ENCODE measurements around the gene EBF3.

The EBF3 gene

DNA sequence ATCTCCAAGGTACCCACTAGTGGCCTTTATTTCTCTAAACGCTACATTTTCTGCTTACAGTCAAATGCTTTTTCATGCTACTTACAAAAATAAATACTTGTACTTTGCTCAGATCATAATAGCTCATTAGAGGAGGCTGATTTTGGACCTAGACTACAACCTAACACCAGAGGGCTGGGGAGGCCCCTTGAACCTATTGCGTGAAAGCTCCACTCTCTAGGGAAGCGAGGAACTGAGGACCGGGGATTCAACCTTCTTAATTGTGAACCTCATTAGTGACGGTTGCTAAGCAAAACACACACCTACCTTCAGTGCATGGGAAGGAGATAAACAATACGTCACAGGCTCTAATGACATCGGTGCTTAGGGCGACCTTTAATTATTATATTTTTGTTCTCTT is 92.1 kb downstream of the EBF3 start:
- DNase-seq (ENCODE audit: low read depth), result no peak

GRCh38 chr10:129870961-129871621 is 93.0 kb downstream of the EBF3 start:
- DNase-seq (ENCODE audit: low read depth), result no peak

DNA sequence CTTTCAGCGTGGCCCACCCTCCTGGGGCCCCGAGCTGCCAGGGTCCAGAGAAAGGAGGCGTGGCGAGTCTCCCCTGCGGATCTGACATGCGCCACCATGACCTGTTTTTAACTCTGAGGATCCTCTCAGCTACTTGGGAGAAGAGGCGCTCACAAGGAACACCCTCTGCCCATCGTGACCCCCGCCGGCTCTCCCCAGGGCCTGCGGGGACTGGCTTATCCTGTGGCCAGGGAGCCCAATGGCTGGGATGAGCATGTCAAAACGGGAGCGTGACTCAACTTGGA is 93.7 kb downstream of the EBF3 start:
- no peak for DNase-seq (ENCODE audit: low read depth)

- no peak for DNase-seq (ENCODE audit: low read depth)
These were observed 94.2 kb downstream of the EBF3 start for GRCh38 chr10:129869596-129870473.

- DNase-seq (ENCODE audit: low read depth), result no peak
These were observed 95.5 kb downstream of the EBF3 start for GRCh38 chr10:129868449-129869035.

DNA sequence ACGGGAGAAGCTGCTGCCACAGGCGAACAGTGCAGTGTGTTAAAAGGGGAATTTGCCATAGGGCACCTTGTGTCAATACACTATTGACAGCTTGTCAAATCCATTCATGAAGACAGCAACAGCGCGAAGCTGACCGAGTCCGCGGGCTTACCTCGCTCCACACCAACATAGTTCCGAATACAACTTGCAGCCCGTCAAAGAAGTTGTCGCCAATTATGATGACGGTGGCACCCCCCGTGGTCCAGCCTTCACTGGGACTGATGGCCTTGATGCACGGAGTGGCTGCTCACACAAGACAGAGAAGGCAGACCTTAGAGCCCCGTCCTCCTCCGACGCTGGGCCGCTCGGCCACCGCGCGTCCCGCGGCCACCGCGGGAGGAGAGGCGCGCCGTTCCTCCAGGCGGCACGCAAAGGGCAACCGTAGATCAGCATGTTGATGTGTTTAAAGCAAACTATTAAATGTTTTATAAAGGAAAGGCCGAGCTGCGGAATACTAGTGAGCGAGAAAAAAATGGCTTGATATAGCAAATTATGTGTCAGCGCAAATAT is 96.4 kb downstream of the EBF3 start:
- no peak for DNase-seq (ENCODE audit: low read depth)

DNA sequence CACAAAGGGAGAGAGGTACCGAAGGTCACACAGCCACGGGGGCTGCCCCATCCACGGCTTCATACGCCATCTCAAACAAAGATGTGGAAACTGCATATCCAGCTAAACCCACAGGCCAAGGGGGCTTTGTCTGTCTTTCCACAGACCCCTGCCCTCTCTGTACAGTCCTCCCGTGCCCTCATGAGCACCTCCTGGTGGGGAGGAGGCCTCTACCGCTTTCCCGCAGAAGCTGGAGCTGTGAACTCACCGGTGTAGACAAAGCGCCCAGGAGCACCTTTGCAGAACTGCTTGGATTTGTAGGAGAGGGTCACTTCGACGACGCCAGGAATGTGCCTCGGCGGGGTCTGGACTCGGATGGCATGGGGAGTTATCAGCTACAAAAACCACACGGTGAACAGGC is 97.2 kb downstream of the EBF3 start:
- DNase-seq (ENCODE audit: low read depth), result no peak

- no peak for DNase-seq (ENCODE audit: low read depth)
These were observed 98.1 kb downstream of the EBF3 start for GRCh38 chr10:129865960-129866359.

DNA sequence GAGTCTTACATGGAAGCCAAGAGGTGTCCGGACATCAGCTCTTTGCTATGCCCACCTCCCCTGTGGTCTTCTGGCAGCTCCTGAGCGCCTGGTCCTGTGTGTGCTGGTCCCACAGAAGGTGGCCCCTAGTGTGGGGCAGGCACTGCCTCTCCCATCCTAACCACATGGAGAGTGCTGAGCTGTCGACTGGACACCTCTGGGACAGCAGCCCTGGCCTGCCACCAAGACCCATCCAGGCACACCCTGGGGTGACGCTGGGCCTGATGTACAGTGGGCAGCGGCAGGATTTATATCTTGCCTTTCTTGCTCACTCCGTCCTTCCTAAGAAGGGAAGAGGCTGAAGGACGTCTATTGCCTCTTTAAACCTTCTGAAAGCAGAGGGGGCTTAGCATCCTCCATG is 98.7 kb downstream of the EBF3 start:
- DNase-seq (ENCODE audit: low read depth), result no peak

- DNase-seq (ENCODE audit: low read depth), result no peak
These were observed 99.4 kb downstream of the EBF3 start for GRCh38 chr10:129864601-129865126.

GRCh38 chr10:129864082-129864481 is 100.0 kb downstream of the EBF3 start:
- no peak for DNase-seq (ENCODE audit: low read depth)

GRCh38 chr10:129863201-129863663 is 100.8 kb downstream of the EBF3 start:
- no peak for DNase-seq (ENCODE audit: low read depth)

DNA sequence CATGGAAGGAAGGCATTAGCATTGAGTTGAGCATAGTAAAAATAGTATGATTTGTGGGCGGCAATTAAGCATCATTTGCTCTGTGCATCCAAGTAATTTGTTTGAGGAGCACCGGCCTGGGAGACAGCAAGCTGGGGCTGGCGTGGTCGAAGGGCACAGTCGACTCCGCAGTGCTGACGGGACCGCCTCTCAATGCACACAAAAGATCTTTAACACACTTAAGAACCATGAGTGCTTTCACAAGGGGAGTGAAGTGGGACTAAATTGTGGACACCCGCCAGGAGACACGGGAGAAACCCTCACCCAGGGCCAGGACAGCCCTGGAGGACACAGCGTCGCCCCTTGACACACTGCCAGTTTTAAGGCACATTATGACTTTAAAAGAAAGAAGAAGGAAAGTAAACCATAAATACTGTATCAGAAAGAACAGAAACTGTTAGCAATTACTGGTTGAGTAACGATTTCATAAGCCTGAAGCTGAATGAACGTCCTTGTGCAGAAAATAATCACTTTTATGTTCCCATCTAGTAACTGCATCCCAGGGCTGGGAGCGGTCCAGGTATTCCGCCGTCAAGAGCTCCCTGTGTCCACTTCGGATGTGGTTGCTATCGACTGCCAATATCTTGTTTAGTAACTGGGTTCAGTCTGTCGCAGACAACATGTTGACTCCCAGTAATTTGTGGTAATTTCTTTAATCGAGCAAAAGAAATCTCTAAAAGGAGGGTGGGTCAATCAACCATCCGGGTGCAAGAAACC is 102.1 kb downstream of the EBF3 start:
- DNase-seq (ENCODE audit: low read depth), result no peak

- no peak for DNase-seq (ENCODE audit: low read depth)
These were observed 103.7 kb downstream of the EBF3 start for GRCh38 chr10:129860396-129860795.

GRCh38 chr10:129859536-129859935 is 104.5 kb downstream of the EBF3 start:
- DNase-seq (ENCODE audit: low read depth), result no peak

- DNase-seq (ENCODE audit: low read depth), result no peak
These were observed 106.7 kb downstream of the EBF3 start for GRCh38 chr10:129857242-129857960.

DNA sequence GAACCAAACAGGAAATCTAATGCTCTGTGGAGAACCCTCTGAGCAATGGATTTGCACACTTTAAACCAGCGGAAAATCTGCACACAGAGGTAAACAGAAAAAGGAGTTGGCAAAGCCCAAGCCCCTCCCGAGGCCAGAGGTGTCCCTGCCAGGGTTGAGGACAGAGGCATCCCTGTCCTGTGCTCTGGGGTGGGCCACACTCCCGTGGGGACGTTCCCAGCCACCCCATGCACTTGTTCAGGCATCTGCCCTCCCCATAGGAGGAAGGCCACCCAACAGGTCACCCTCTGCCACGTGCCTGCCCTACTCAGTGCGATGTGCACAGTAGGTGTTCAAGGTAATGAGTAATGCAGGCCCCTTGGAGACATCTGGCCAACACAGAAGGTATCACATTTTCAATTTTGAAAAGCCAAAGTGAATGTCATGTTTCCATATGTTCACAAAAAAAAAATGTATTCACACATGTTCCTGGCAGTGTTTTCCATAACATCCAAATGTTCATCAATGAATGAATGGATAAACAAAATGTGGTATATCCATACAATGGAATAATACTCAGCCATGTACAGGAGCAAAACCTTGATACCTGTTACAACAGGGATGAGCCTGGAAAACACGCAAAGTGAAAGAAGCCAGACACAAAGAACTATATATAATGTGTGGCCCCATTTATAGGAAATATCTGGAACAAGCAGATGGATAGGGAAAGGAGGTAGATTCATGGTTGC is 108.1 kb downstream of the EBF3 start:
- DNase-seq (ENCODE audit: low read depth), result no peak

GRCh38 chr10:129854796-129855705 is 109.0 kb downstream of the EBF3 start:
- DNase-seq (ENCODE audit: low read depth), result no peak

DNA sequence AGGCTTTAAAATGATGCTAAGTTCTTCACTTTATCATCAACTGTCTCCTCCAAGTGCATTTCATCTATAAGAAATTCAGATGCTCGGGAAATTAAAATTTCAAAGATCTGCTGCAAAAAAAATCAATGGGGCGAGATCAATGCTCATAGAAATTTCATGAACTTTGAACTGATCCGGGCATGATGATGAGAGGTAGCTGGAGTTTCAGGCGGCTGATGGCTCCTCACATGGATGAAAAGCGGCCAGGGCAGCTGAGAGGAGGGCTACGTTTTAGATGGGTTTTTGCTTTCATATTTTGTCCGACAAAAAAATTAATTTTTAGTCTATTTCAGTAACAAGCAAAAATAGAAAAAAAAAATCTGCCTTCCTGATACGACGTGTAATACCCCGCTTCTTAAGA is 109.9 kb downstream of the EBF3 start:
- DNase-seq (ENCODE audit: low read depth), result no peak

- no peak for DNase-seq (ENCODE audit: low read depth)
These were observed 110.5 kb downstream of the EBF3 start for GRCh38 chr10:129853562-129853903.
